ENCODE data around the gene PEPD.

DNA sequence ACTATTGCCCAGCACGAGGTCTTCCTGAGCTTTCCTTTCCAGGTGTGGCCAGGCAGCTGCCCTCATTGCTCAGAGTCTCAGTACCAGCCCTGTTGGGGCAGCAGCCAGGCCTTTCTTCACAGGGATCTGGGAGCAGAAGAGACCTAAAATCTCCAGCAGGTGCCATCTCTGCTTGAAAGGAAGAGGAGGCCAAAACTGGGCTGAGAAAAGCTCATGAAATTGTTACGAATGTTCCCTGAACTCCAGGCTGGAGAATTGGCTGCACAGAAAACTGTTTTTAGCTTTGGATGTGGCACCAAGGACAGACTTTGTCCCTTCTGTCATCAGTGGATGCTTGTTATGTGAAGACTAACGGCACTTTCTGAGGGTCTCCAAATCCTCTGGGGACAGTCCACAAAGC lies 8.7 kb upstream of the PEPD start:
- TF ChIP-seq, protein P1, sequence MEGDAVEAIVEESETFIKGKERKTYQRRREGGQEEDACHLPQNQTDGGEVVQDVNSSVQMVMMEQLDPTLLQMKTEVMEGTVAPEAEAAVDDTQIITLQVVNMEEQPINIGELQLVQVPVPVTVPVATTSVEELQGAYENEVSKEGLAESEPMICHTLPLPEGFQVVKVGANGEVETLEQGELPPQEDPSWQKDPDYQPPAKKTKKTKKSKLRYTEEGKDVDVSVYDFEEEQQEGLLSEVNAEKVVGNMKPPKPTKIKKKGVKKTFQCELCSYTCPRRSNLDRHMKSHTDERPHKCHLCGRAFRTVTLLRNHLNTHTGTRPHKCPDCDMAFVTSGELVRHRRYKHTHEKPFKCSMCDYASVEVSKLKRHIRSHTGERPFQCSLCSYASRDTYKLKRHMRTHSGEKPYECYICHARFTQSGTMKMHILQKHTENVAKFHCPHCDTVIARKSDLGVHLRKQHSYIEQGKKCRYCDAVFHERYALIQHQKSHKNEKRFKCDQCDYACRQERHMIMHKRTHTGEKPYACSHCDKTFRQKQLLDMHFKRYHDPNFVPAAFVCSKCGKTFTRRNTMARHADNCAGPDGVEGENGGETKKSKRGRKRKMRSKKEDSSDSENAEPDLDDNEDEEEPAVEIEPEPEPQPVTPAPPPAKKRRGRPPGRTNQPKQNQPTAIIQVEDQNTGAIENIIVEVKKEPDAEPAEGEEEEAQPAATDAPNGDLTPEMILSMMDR (IDR thresholded peaks at IDR 0.05; ENCODE audit: poor library complexity): no peak
- no peak for TF ChIP-seq EZH2phosphoT487 (IDR thresholded peaks at IDR 0.05; ENCODE audit: low read depth, severe bottlenecking, unreplicated experiment)
- TF ChIP-seq EZH2 (IDR thresholded peaks at IDR 0.05; ENCODE audit: borderline replicate concordance): no peak

Data from hepatocyte (in vitro differentiated cells).